H9 (cell line): ENCODE measurements around the gene MCCC1. TPM values are rescaled to one million over a fixed set of nuclear protein-coding genes. Genes with fewer than 3 reads are reported as not detected.

Experiments used
- DNase-seq: peaks from one replicate; pipeline ENCODE4 v3.0.0-alpha.2; 2017
- H2AFZ ChIP-seq: one replicate; pipeline ENCODE4 v1.6.1; 2013; ENCODE audit warnings: mild to moderate bottlenecking, low read length, control low read depth, moderate library complexity
- H2AK5ac ChIP-seq: 2 replicates; pipeline ENCODE4 v1.6.1; 2013; ENCODE audit warnings: low read length, control low read depth, mixed read lengths; ENCODE audit not compliant: insufficient read length
- H2BK120ac ChIP-seq: one replicate; pipeline ENCODE4 v1.6.1; 2013; ENCODE audit warnings: low read depth, mild to moderate bottlenecking, low read length, control low read depth, inconsistent platforms; ENCODE audit not compliant: poor library complexity, severe bottlenecking
- H2BK12ac ChIP-seq: 2 replicates; pipeline ENCODE4 v1.6.1; 2013; ENCODE audit warnings: low read length, control low read depth, mixed read lengths, low read depth; ENCODE audit not compliant: insufficient read length
- H2BK15ac ChIP-seq: 2 replicates; pipeline ENCODE4 v1.6.1; 2013; ENCODE audit warnings: low read depth, low read length, control low read depth
- H2BK20ac ChIP-seq: one replicate; pipeline ENCODE4 v1.6.1; 2013; ENCODE audit warnings: low read depth, mild to moderate bottlenecking, low read length, control low read depth, inconsistent platforms; ENCODE audit not compliant: poor library complexity, severe bottlenecking
- H2BK5ac ChIP-seq: 2 replicates; pipeline ENCODE4 v1.6.1; 2013; ENCODE audit warnings: low read length, control low read depth, mixed read lengths; ENCODE audit not compliant: insufficient read length
- H3K14ac ChIP-seq: 2 replicates; pipeline ENCODE4 v1.6.1; 2013; ENCODE audit warnings: low read length, control low read depth; ENCODE audit not compliant: insufficient read depth
- H3K18ac ChIP-seq: 2 replicates; pipeline ENCODE4 v1.6.1; 2013; ENCODE audit warnings: low read depth, mild to moderate bottlenecking, mixed read lengths, low read length, control low read depth; ENCODE audit not compliant: insufficient read length
- H3K23ac ChIP-seq: 2 replicates; pipeline ENCODE4 v1.6.1; 2013; ENCODE audit warnings: low read length, control low read depth, mixed read lengths, low read depth; ENCODE audit not compliant: insufficient read length
- H3K23me2 ChIP-seq: 2 replicates; pipeline ENCODE4 v1.6.1; 2013; ENCODE audit warnings: low read depth, mild to moderate bottlenecking, mixed read lengths, low read length, control low read depth; ENCODE audit not compliant: insufficient read length, poor library complexity, severe bottlenecking
- H3K27ac ChIP-seq: 2 replicates; pipeline ENCODE4 v1.5.1; 2013; ENCODE audit warnings: low read length, control low read depth, mixed read lengths, low read depth; ENCODE audit not compliant: insufficient read length
- H3K27me3 ChIP-seq: 2 replicates; pipeline ENCODE4 v1.6.1; 2013; ENCODE audit warnings: low read length, control low read depth, inconsistent platforms; ENCODE audit not compliant: insufficient read depth
- H3K4ac ChIP-seq: 2 replicates; pipeline ENCODE4 v1.6.1; 2013; ENCODE audit warnings: low read depth, mild to moderate bottlenecking, control low read depth, inconsistent platforms, low read length, moderate library complexity
- H3K4me1 ChIP-seq: 2 replicates; pipeline ENCODE4 v1.6.1; 2013; ENCODE audit warnings: low read length, control low read depth, inconsistent platforms; ENCODE audit not compliant: insufficient read depth
- H3K4me2 ChIP-seq: 2 replicates; pipeline ENCODE4 v1.6.1; 2013; ENCODE audit warnings: low read length, control low read depth, mixed read lengths; ENCODE audit not compliant: insufficient read length, insufficient read depth
- H3K56ac ChIP-seq: 2 replicates; pipeline ENCODE4 v1.6.1; 2013; ENCODE audit warnings: low read depth, mild to moderate bottlenecking, mixed read lengths, low read length, control low read depth; ENCODE audit not compliant: insufficient read length
- H3K79me1 ChIP-seq: 2 replicates; pipeline ENCODE4 v1.6.1; 2013; ENCODE audit warnings: low read depth, mild to moderate bottlenecking, moderate library complexity, low read length, control low read depth, inconsistent platforms; ENCODE audit not compliant: insufficient read depth, poor library complexity, severe bottlenecking
- H3K79me2 ChIP-seq: 2 replicates; pipeline ENCODE4 v1.6.1; 2013; ENCODE audit warnings: low read length, control low read depth, inconsistent platforms; ENCODE audit not compliant: insufficient read depth
- H3K9ac ChIP-seq: 2 replicates; pipeline ENCODE4 v1.6.1; 2013; ENCODE audit warnings: low read length, control low read depth, mixed read lengths; ENCODE audit not compliant: insufficient read length; ENCODE audit errors: extremely low read depth
- H3K9me3 ChIP-seq: one replicate; pipeline ENCODE4 v1.6.1; 2013; ENCODE audit warnings: low read depth, low read length, inconsistent platforms; ENCODE audit not compliant: control insufficient read depth
- H3T11ph ChIP-seq: one replicate; pipeline ENCODE4 v1.6.1; 2013; ENCODE audit warnings: mild to moderate bottlenecking, low read length, control low read depth, inconsistent platforms
- H4K20me1 ChIP-seq: one replicate; pipeline ENCODE4 v1.6.1; 2013; ENCODE audit not compliant: control insufficient read depth, insufficient read length, insufficient read depth
- H4K5ac ChIP-seq: 2 replicates; pipeline ENCODE4 v1.6.1; 2013; ENCODE audit warnings: low read depth, mild to moderate bottlenecking, mixed read lengths, low read length, control low read depth; ENCODE audit not compliant: insufficient read length
- H4K8ac ChIP-seq: replicated peaks from 2 replicates; pipeline ENCODE4 v1.6.1; 2013; ENCODE audit warnings: low read length, control low read depth, mixed read lengths, low read depth; ENCODE audit not compliant: insufficient read length
- H4K91ac ChIP-seq: 2 replicates; pipeline ENCODE4 v1.6.1; 2013; ENCODE audit warnings: low read depth, mild to moderate bottlenecking, moderate library complexity, mixed read lengths, low read length, control low read depth; ENCODE audit not compliant: insufficient read length
- H3K27ac Mint-ChIP-seq, 3 experiments: 2 replicates in 2 of 3; 3 replicates in 1 of 3; pipeline ENCODE4 v1.8.0; 2020 to 2021; ENCODE audit warnings: mixed read lengths in 3 of 3, mild to moderate bottlenecking in 1 of 3, moderate library complexity in 1 of 3
- H3K27me3 Mint-ChIP-seq: 2 replicates; pipeline ENCODE4 v1.8.0; 2021; ENCODE audit warnings: low read depth, mild to moderate bottlenecking, moderate library complexity, mixed read lengths
- H3K36me3 Mint-ChIP-seq, 3 experiments: 2 replicates in 2 of 3; 3 replicates in 1 of 3; pipeline ENCODE4 v1.8.0; 2020 to 2021; ENCODE audit warnings: low read depth in 3 of 3, mixed read lengths in 3 of 3; ENCODE audit not compliant: insufficient read depth in 1 of 3
- H3K4me1 Mint-ChIP-seq, 2 experiments: 2 replicates each; pipeline ENCODE4 v1.8.0; 2020; ENCODE audit warnings: mixed read lengths in 2 of 2
- H3K4me3 Mint-ChIP-seq, 2 experiments: 2 replicates in 1 of 2; 3 replicates in 1 of 2; pipeline ENCODE4 v1.8.0; 2020 to 2021; ENCODE audit warnings: mild to moderate bottlenecking in 2 of 2, mixed read lengths in 2 of 2, moderate library complexity in 1 of 2
- H3K9me3 Mint-ChIP-seq, 2 experiments: 2 replicates in 1 of 2; 3 replicates in 1 of 2; pipeline ENCODE4 v1.8.0; 2020; ENCODE audit warnings: mild to moderate bottlenecking in 2 of 2, mixed read lengths in 2 of 2, moderate library complexity in 1 of 2
- CTCF ChIP-seq: fragments of 200-600 bp; sonication (generic); conservative IDR thresholded peaks from 3 replicates; pipeline ENCODE4 v1.8.0; 2021; ENCODE audit warnings: antibody characterized with exemption, mild to moderate bottlenecking
- WGBS: extraction: QIAGEN DNeasy Blood & Tissue Kit; methylation state at CpG from one replicate; pipeline ENCODE4 v1.1.7; 2013; ENCODE audit warnings: missing lambda C conversion rate, low lambda C conversion rate, mixed read lengths; ENCODE audit not compliant: insufficient read length; ENCODE audit errors: extremely low coverage; 5-methylcytosine and 5-hydroxymethylcytosine counted together
- total RNA-seq: library from RNA; stranded (reverse); gene quantifications from 2 replicates; pipeline ENCODE4 v1.2.1, GENCODE V29; 2021

MCCC1 gene
- total RNA-seq, 1 experiment from 2014 or later = 18.3 TPM

GRCh38 chr3:183064475-183064874 lies 34.8 kb downstream of the MCCC1 start:
- no peak overlapping the region for H2BK5ac ChIP-seq
- Mint-ChIP-seq H3K36me3 (peaks cover 17 to 36% (median 31%) of the 10 kb centered on the region in 3 experiments), H3K4me3 (no peak overlapping the region), H3K27me3 (no peaks in the 10 kb centered on the region), H3K4me1 (peaks cover 4% of the 10 kb centered on the region in 2 experiments; a peak in 2 of 4 replicates), H3K9me3 (peaks cover 0 to 7% of the 10 kb centered on the region in 2 experiments; a peak in 1 of 5 replicates), H3K27ac (no peak overlapping the region)
- no peak overlapping the region for H4K8ac ChIP-seq
- no peak overlapping the region for H3K14ac ChIP-seq
- no peak overlapping the region for H3K18ac ChIP-seq
- no CpG with 5 or more reads among the region's 36 CpGs for WGBS
- no peak overlapping the region for H4K91ac ChIP-seq
- DNase-seq = peak; percentile 82
- H3K56ac ChIP-seq = no peak overlapping the region
- no peaks in the 10 kb centered on the region for H4K20me1 ChIP-seq
- no peak overlapping the region for H3K23ac ChIP-seq
- no peak overlapping the region for H3K27ac ChIP-seq
- no peaks in the 10 kb centered on the region for H3K9me3 ChIP-seq
- no peaks in the 10 kb centered on the region for H3K79me1 ChIP-seq
- no peak overlapping the region for H2BK15ac ChIP-seq
- H2BK12ac ChIP-seq = no peak overlapping the region
- H2BK20ac ChIP-seq = no peak overlapping the region
- TF ChIP-seq CTCF = peak; percentile 55
- H3K9ac ChIP-seq = no peak overlapping the region
- no peaks in the 10 kb centered on the region for H3K27me3 ChIP-seq
- no peak overlapping the region for H2BK120ac ChIP-seq
- no peak overlapping the region for H3K4ac ChIP-seq
- H2AK5ac ChIP-seq = no peak overlapping the region
- H3T11ph ChIP-seq = no peak overlapping the region
- H3K4me1 ChIP-seq = no peaks in the 10 kb centered on the region
- no peak overlapping the region for H4K5ac ChIP-seq
- H3K79me2 ChIP-seq = no peaks in the 10 kb centered on the region
- H3K23me2 ChIP-seq = no peaks in the 10 kb centered on the region
- no peak overlapping the region for H3K4me2 ChIP-seq
- no peak overlapping the region for H2AFZ ChIP-seq
